WTC11 (cell line): ENCODE data around the gene RASAL2. TPM values are rescaled to one million over a fixed set of nuclear protein-coding genes. Genes with fewer than 3 reads are reported as not detected.

Source experiments
- ATAC-seq: fragments of 200-7000 bp; cut with Tn5 transposase; 2 replicates; pipeline ENCODE4 v1.10.0; 2021; ENCODE audit warnings: mild to moderate bottlenecking, moderate library complexity
- CTCF ChIA-PET: fragments of 300-600 bp; sonication (Branson Sonifier 250); formaldehyde crosslinking; loops from one replicate; lab custom pipeline; 2021; ENCODE audit warnings: antibody characterized with exemption; lab: Charles Lee
- POLR2A ChIA-PET: fragments of 350-600 bp; sonication (Branson Sonifier 250); formaldehyde crosslinking; loops from one replicate; lab custom pipeline; 2021; ENCODE audit warnings: antibody characterized with exemption; lab: Charles Lee
- DNase-seq: peaks from one replicate; pipeline ENCODE4 v3.0.0; 2021; ENCODE audit warnings: low spot score
- H3K27ac Mint-ChIP-seq: 2 replicates; pipeline ENCODE4 v1.8.0; 2021; ENCODE audit warnings: mixed read lengths
- H3K27me3 Mint-ChIP-seq: 2 replicates; pipeline ENCODE4 v1.8.0; 2021; ENCODE audit warnings: low read depth, mild to moderate bottlenecking, moderate library complexity, mixed read lengths
- H3K36me3 Mint-ChIP-seq: 2 replicates; pipeline ENCODE4 v1.8.0; 2021; ENCODE audit warnings: mixed read lengths
- H3K4me1 Mint-ChIP-seq: 2 replicates; pipeline ENCODE4 v1.8.0; 2022; ENCODE audit warnings: mixed read lengths
- H3K4me3 Mint-ChIP-seq: 2 replicates; pipeline ENCODE4 v1.8.0; 2021; ENCODE audit warnings: mild to moderate bottlenecking, moderate library complexity, mixed read lengths
- H3K9me3 Mint-ChIP-seq: 2 replicates; pipeline ENCODE4 v1.8.0; 2021; ENCODE audit warnings: mixed read lengths
- AFF4 ChIP-seq: sonication (generic); formaldehyde crosslinking; IDR thresholded peaks from 2 replicates; pipeline ENCODE4 v1.8.1; 2023; ENCODE audit warnings: mild to moderate bottlenecking, missing genetic modification reagents, borderline replicate concordance
- ATF2 ChIP-seq: sonication (generic); formaldehyde crosslinking; IDR thresholded peaks from 2 replicates; pipeline ENCODE4 v1.8.1; 2022; ENCODE audit warnings: low read depth, missing genetic modification reagents, borderline replicate concordance
- CREB1 ChIP-seq: sonication (generic); formaldehyde crosslinking; IDR thresholded peaks from 2 replicates; pipeline ENCODE4 v1.8.0; 2023; ENCODE audit warnings: mild to moderate bottlenecking, missing genetic modification reagents
- ELF4 ChIP-seq: sonication (generic); formaldehyde crosslinking; IDR thresholded peaks from 2 replicates; pipeline ENCODE4 v1.8.1; 2022; ENCODE audit warnings: low read depth, mild to moderate bottlenecking, moderate library complexity, missing genetic modification reagents
- ETV6 ChIP-seq: sonication (generic); formaldehyde crosslinking; IDR thresholded peaks from 2 replicates; pipeline ENCODE4 v1.8.1; 2022; ENCODE audit warnings: mild to moderate bottlenecking, missing genetic modification reagents
- GABPB1 ChIP-seq: sonication (generic); formaldehyde crosslinking; IDR thresholded peaks from 2 replicates; pipeline ENCODE4 v1.8.1; 2023; ENCODE audit warnings: mild to moderate bottlenecking, missing genetic modification reagents
- HMGXB4 ChIP-seq: sonication (generic); formaldehyde crosslinking; IDR thresholded peaks from 2 replicates; pipeline ENCODE4 v1.8.1; 2023; ENCODE audit warnings: mild to moderate bottlenecking, moderate library complexity, missing genetic modification reagents
- JAZF1 ChIP-seq: fragments of 250-450 bp; sonication (Bioruptor Pico); IDR thresholded peaks from 2 replicates; pipeline ENCODE4 v1.9.0; 2021; ENCODE audit warnings: moderate library complexity, mild to moderate bottlenecking, inconsistent platforms
- MLX ChIP-seq: sonication (generic); formaldehyde crosslinking; IDR thresholded peaks from 2 replicates; pipeline ENCODE4 v1.8.1; 2023; ENCODE audit warnings: mild to moderate bottlenecking, missing genetic modification reagents, moderate library complexity
- OVOL2 ChIP-seq: fragments of 250-450 bp; sonication (Bioruptor Pico); IDR thresholded peaks from 2 replicates; pipeline ENCODE4 v1.9.0; 2021; ENCODE audit warnings: mild to moderate bottlenecking, borderline replicate concordance
- PRRX2 ChIP-seq: fragments of 250-450 bp; sonication (Bioruptor Pico); IDR thresholded peaks from 2 replicates; pipeline ENCODE4 v1.8.0; 2021; ENCODE audit warnings: mild to moderate bottlenecking
- RELA ChIP-seq: sonication (generic); formaldehyde crosslinking; IDR thresholded peaks from 2 replicates; pipeline ENCODE4 v1.8.1; 2022; ENCODE audit warnings: missing genetic modification reagents, mild to moderate bottlenecking, borderline replicate concordance
- SMAD4 ChIP-seq: sonication (generic); formaldehyde crosslinking; IDR thresholded peaks from 2 replicates; pipeline ENCODE4 v1.8.0; 2022; ENCODE audit warnings: mild to moderate bottlenecking, missing genetic modification reagents
- TCF7 ChIP-seq: sonication (generic); formaldehyde crosslinking; IDR thresholded peaks from 2 replicates; pipeline ENCODE4 v1.8.0; 2022; ENCODE audit warnings: mild to moderate bottlenecking, low read depth, missing genetic modification reagents, moderate library complexity
- TEAD4 ChIP-seq: sonication (generic); formaldehyde crosslinking; IDR thresholded peaks from 2 replicates; pipeline ENCODE4 v1.8.0; 2022; ENCODE audit warnings: mild to moderate bottlenecking, missing genetic modification reagents
- ZNF121 ChIP-seq: sonication (generic); formaldehyde crosslinking; IDR thresholded peaks from 2 replicates; pipeline ENCODE4 v1.8.0; 2023; ENCODE audit warnings: missing genetic modification reagents
- total RNA-seq: library from RNA; stranded (reverse); gene quantifications from 3 replicates; pipeline ENCODE4 v1.2.3, GENCODE V29; 2021
- TF ChIP-seq, protein P1 (sequence below): sonication (generic); formaldehyde crosslinking; IDR thresholded peaks from 2 replicates; pipeline ENCODE4 v1.8.1; 2022; ENCODE audit warnings: low read depth, mild to moderate bottlenecking, moderate library complexity, missing genetic modification reagents, borderline replicate concordance
- TF ChIP-seq, protein P2 (sequence below): sonication (generic); formaldehyde crosslinking; IDR thresholded peaks from 2 replicates; pipeline ENCODE4 v1.8.0; 2022; ENCODE audit warnings: mild to moderate bottlenecking, missing genetic modification reagents

The RASAL2 gene
- total RNA-seq, 1 experiment from 2014 or later = 29.5 TPM

DNA sequence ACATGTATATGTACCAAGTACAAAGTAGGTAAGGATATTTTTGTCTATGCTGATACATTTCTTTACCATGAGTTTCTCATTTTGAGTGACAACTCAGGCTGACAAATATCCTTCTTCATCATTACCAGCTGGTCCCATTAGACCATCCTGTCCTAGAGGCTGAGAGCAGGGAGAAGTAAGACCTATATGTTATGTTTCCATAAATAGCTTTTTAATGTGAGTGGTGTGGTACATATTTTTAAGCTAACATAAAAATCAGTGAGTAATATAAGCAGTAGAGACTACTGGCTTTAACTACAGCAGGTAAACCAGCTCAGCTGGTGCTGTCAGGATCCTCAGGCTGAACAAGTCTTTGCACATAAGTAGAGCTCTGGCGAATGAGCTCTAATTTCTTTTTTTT lies 340.5 kb downstream of the RASAL2 start:
- H3K4me3 Mint-ChIP-seq = no peak overlapping the region
- H3K27me3 Mint-ChIP-seq = no peaks in the 10 kb centered on the region
- peaks cover 15% of the 10 kb centered on the region for H3K4me1 Mint-ChIP-seq
- CTCF ChIA-PET = interaction anchor here (1.0 to 2.2 kb wide), 4 partner anchors 55 to 135 kb away, joined by 4 to 20 read pairs (median 5); no protein-coding TSS in a partner anchor
- peak overlapping the region; percentile 10; the same call in 1 of the 2 replicates for H3K27ac Mint-ChIP-seq
- no peaks in the 10 kb centered on the region for H3K36me3 Mint-ChIP-seq
- ATAC-seq = no peak
- no peak for DNase-seq
- no peaks in the 10 kb centered on the region for H3K9me3 Mint-ChIP-seq
- TF ChIP-seq OVOL2 (no peak), JAZF1 (no peak), ETV6 (CRISPR knock-in tag) (no peak), SMAD4 (CRISPR knock-in tag) (no peak)
- POLR2A ChIA-PET = no interaction called here

GRCh38 chr1:178434899-178435435 lies 341.1 kb downstream of the RASAL2 start:
- Mint-ChIP-seq H3K27me3 (no peaks in the 10 kb centered on the region), H3K4me3 (no peak overlapping the region), H3K4me1 (peaks cover 15% of the 10 kb centered on the region), H3K9me3 (no peaks in the 10 kb centered on the region), H3K27ac (no peak overlapping the region), H3K36me3 (no peaks in the 10 kb centered on the region)
- ChIA-PET CTCF (interaction anchor here (1.0 to 2.2 kb wide), 4 partner anchors 56 to 136 kb away, joined by 4 to 20 read pairs (median 5); no protein-coding TSS in a partner anchor), POLR2A (no interaction called here)
- TF ChIP-seq, protein P1, sequence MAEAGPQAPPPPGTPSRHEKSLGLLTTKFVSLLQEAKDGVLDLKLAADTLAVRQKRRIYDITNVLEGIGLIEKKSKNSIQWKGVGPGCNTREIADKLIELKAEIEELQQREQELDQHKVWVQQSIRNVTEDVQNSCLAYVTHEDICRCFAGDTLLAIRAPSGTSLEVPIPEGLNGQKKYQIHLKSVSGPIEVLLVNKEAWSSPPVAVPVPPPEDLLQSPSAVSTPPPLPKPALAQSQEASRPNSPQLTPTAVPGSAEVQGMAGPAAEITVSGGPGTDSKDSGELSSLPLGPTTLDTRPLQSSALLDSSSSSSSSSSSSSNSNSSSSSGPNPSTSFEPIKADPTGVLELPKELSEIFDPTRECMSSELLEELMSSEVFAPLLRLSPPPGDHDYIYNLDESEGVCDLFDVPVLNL = no peak
- TF ChIP-seq CREB1 (CRISPR knock-in tag) (no peak), ELF4 (CRISPR knock-in tag) (no peak)
- ATAC-seq = peak; percentile 28; the same call in 1 of the 2 replicates
- no peak for DNase-seq

GRCh38 chr1:178436899-178437298 lies 343.0 kb downstream of the RASAL2 start:
- DNase-seq (no peak), ATAC-seq (peak; percentile 69)
- H3K4me1 Mint-ChIP-seq = peaks cover 15% of the 10 kb centered on the region
- H3K4me3 Mint-ChIP-seq = no peak overlapping the region
- POLR2A ChIA-PET = no interaction called here
- peaks cover 11% of the 10 kb centered on the region for H3K36me3 Mint-ChIP-seq
- H3K27ac Mint-ChIP-seq = no peak overlapping the region
- CTCF ChIA-PET = interaction anchor here (0.6 to 2.2 kb wide), 4 partner anchors 57 to 536 kb away, joined by 3 to 15 read pairs (median 4); no protein-coding TSS in a partner anchor
- no peak for TF ChIP-seq ETV6 (CRISPR knock-in tag)
- TF ChIP-seq, protein P2, sequence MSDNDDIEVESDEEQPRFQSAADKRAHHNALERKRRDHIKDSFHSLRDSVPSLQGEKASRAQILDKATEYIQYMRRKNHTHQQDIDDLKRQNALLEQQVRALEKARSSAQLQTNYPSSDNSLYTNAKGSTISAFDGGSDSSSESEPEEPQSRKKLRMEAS (CRISPR knock-in tag) = no peak
- no peak for TF ChIP-seq AFF4
- no peak for TF ChIP-seq HMGXB4
- TF ChIP-seq ELF4 (CRISPR knock-in tag) = no peak
- no peak for TF ChIP-seq ZNF121
- H3K9me3 Mint-ChIP-seq = no peaks in the 10 kb centered on the region
- no peaks in the 10 kb centered on the region for H3K27me3 Mint-ChIP-seq

DNA sequence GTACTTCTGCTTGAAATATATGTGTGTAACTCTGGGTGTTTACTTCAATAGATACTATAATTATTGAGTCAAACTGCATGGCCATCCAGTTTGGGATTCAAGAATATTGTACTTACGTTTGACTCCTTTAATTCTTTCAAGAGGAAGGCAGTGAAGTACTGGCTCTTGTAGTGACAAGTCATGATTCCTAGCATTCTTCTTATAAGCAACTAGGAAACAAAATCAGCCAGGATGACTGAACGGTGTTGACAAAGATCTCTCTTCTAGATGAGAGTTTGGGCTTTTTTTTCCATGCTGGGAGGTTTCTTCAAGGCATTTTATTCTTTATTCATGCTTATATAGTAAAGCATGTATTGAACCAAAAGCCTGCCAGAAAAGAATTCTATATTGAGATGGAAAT lies 344.5 kb downstream of the RASAL2 start:
- no peak for DNase-seq
- peak overlapping the region; percentile 62; the same call in 1 of the 2 replicates for H3K27ac Mint-ChIP-seq
- H3K4me1 Mint-ChIP-seq = peaks cover 15% of the 10 kb centered on the region
- no peak for ATAC-seq
- no peaks in the 10 kb centered on the region for H3K9me3 Mint-ChIP-seq
- ChIA-PET POLR2A (no interaction called here), CTCF (interaction anchor here (2.0 to 2.2 kb wide), 2 partner anchors 59 to 63 kb away, joined by 4 to 15 read pairs; no protein-coding TSS in a partner anchor)
- no peaks in the 10 kb centered on the region for H3K27me3 Mint-ChIP-seq
- H3K36me3 Mint-ChIP-seq = peaks cover 23% of the 10 kb centered on the region
- no peak overlapping the region for H3K4me3 Mint-ChIP-seq
- TF ChIP-seq MLX (CRISPR knock-in tag) (no peak), PRRX2 (CRISPR knock-in tag) (no peak), TEAD4 (no peak), RELA (CRISPR knock-in tag) (no peak), ATF2 (CRISPR knock-in tag) (no peak), GABPB1 (no peak), TCF7 (CRISPR knock-in tag) (no peak)
